OCI-M2 (cell line): ENCODE data around the gene RBM33.

Experiments
- DNase-seq: peaks from one replicate; lab custom pipeline; 2025; ENCODE audit not compliant: unreplicated experiment; lab: John Stamatoyannopoulos, UW

RBM33 gene

DNA sequence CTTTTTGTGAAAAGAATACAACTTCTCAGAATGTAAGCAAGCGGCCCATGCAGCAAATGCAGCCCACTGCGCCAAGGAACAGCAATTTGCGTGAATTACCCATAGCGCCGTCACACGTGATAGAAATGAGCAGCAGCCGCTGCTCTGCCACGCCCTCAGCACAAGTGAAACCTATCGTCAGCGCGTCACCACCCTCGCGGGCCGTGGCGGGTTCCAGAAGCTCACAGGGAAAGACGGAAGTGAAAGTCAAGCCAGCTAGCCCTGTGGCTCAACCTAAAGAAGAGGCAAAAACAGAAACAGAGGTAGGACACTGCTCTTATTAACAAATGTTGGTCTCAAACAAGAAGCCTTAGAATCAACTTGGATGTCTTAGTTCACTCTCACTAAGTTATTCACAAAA, 97.3 kb downstream of the RBM33 start:
- DNase-seq, result no peak

DNA sequence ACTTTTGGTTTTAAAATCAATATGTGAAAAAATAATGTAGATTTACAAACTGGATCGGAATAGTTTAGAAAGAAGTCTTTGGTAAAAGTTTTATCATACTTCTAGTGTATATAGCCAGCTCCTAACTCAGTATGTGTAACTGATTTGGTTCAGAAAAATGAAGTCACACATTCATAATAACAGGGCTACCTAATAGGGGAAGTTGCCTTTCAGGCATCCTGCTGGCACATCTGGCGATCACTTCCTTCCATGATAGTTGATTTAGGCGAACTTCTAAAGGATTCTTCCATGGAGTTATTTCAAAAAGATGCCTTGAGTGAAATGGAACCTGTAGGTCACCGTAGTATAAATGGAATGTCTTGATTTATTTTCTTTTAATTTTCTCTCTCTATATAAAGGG, 98.7 kb downstream of the RBM33 start:
- DNase-seq, result no peak

DNA sequence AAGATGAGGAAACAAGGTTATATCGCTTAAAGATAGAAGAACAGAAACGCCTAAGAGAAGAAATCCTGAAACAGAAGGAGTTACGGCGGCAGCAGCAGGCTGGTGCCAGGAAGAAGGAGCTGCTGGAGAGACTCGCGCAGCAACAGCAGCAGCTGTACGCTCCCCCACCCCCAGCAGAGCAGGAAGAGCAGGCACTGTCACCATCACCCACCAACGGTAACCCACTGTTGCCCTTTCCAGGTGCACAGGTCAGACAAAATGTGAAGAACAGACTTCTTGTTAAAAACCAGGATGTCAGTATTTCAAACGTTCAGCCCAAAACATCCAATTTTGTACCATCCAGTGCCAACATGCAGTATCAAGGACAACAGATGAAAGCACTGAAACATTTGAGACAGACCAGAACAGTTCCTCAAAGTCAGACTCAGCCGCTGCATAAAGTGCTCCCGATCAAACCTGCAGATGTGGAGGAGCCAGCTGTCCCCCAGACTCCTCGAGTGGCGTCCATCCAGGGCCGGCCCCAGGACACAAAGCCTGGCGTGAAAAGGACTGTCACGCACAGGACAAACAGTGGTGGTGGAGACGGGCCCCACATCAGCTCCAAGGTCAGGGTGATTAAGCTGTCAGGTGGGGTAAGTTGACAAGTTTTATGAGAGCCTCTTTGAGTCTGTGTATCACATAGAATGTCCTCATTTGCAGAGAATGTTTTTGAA, 100.7 kb downstream of the RBM33 start:
- DNase-seq, result no peak

DNA sequence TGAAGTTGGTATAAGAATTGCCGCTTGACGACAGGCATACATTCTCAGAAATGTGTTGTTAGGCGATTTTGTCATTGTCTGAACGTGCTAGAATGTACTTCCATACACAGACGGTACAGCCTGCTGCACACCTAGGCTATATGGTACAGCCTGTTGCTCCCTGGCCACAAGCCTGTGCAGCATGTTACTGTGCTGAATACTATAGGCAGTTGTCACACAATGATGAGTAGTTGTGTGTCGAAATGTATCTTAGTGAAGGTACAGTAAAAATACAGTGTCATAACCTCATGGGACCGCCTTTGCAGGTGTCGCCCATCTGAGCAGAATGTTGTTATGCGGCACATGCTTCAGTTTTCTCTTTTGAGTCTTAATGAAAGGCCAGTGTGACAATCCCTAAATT, 101.3 kb downstream of the RBM33 start:
- no peak for DNase-seq

DNA sequence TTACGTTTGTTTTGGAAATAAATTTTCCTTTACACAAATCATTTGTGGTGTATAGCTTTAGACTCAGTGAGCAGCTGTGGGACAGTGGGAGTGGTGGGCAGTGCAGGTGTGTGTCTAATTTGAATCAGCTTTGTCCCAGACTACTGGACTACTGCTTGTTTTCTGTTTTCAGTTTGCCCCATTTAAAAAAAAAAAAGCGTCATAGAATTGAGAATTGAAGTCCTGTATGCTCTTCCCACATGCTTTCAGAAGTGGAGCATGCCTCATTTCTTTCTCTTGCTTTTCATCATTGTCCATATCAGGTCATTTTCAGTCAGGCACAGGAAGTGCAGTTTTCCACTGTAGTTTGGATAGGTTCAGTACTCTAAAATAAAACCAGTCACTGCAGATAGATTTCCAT, 101.7 kb downstream of the RBM33 start:
- DNase-seq, result no peak

DNA sequence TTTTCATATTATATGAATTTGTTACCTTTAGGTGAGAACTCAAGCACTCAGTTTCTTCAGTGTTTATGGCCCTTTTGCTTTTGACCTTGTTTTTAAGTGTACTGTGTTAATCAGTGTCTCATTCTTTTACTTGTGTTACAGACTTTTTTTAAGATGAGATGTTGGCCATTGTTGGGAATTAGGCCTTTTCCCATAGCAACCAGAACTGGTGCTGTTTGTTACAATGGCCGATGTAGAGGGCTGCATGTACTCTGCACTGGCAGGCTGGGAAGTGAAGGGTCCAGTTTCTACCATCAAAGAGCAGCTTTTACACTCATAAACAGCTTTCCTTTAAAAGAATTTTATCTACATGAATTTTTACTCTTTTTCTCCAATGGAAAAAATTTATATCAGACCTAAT, 102.7 kb downstream of the RBM33 start:
- no peak for DNase-seq

DNA sequence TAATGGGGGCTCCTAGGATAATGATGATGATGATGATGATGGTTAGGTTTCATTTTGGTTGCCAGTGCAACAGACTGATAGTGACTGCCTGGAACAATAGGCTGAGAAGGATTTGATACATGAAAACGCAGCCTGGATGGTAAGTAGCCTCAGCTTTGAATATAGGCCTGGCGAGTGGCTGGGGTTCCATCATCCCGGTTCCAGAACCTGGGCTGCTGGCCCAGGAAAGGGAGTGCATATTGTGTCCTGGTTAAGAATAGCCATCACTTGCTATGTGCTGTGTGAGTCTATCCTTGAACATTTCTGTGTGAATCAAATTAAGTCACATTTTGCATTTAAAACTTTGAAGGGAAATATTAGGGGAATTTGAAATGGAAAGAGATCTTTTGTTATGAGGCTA, 105.1 kb downstream of the RBM33 start:
- no peak for DNase-seq

DNA sequence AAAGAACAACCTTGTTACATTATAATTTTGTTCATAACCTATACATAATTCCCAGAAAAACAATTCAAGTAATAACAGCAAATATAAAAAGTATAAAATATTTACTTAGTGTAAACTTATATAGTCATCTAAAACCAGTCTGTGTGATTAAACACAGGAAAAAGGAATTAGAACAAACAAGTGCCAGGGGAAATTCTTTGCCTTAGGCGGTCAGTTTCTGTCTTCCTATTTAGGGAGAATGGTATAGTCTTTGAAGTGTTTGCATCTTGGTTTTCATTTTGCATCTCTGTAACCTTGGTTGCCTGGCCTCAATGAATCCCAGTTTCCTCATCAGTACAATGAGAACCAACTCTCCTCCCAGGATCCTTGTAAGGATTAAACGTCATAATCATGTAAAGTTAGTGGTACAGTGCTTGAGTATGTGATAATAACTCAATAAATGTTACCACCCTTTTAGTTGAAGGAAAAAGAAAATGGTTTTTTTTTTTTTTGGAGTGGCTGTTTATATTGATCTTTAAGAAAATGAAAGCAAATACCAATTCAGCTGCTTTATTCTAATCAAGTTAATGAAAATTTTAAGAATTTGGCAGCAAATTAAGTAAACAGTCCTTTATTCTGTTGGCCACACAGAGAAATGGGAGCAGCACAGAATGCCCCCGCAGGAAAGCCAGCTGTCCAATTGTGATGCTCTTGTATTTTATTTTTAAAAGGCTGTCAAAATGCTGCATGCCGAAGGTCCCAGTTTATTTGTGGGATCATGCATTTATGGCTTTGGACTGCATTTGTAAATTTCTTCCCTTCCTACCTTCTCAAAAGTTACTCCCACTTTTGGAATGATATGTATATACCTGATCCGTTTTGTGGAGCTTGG, 106.0 kb downstream of the RBM33 start:
- no peak for DNase-seq

DNA sequence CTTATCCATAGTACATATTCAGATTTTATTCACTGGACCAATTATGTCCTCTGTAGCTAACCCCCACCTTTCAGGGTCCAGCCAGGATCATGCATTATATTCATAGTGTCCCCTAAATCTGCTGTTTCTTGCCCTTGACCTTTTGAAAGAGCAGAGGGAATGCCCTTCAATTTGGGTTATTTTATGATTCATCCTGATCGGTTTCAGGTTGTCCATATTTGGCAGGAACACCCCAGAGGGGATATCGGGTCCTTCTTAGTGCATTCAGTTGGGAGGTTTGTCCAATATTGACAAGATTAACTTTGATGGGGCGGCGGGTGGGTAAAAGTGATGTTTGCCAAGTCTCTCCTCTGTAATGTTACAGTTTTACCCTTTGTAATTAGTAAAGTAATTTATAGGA, 106.9 kb downstream of the RBM33 start:
- no peak for DNase-seq

DNA sequence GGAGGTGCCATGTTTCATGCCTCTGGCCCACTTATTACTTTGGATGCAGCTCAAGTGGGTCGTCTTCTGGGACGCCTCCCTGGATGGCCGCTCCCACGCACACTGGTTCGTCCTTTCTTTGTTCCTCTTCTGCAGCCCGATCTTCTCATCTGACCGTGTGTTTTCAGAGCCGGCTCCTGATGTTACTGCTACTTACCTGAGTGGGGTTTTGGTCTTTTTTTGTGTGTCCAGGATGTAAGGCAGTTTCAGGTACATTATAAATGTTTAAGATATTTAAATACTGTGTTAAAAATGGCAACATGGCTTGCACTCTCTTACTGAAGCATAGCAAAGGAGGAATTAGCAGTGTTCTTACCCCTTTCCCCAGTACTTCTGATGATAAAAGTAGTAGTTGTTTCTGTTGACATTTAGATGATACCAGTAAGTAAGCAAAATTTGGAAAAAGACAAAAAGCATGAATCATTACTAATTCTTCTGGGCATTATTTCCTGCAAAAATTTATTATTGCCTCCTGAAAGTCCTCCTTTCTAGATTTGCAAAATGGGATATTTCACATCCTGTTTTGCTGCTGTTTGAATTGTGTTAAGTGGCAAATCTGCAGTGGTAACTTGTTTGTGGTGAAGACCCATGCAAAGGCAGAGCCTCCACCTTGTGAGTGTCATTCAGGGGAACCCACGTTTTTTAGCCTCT, 108.4 kb downstream of the RBM33 start:
- no peak for DNase-seq

DNA sequence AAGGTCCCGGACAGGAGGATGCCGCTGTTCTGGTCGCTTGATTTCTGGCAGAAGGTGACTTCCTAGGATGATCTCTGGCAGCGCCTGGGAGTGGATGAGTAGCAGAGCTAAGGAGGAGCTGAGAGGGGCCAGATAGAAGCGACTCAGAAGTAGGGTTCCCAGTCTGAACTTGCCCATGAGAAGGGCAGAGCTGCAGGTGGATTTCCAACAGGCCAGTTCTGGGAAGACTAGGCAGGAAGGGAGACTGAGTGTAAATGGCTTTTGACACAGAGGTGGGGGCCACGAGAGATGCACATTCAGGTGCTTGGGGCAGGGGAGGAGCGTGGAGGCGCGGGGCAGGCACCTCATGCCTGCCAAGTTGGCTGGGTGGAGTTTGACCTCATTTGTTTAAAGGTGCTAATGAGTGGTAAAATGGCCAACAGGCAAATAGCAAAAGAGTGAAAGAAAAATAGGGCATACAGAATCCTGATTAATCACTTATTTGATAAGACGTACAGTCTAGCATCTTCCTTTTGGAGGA, 109.0 kb downstream of the RBM33 start:
- no peak for DNase-seq

DNA sequence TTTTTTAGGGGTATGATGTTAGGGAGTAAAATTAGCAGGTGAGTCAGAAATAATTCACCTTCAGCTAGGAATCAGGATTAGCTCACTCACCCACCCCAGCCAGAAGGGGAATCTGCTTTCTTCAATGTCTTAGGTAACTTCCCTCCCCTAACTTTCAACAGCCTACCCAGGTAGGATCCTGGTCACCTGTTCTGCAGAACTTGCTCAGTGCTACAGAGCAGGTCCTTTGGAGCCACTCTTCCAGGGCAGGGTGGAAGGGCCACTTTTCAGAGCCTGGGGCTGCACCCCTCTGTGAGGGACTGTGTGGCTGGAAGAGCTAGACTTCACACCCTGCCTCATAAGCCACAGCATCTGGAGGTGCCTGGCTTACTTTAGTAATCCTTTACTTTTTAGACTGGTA, 109.7 kb downstream of the RBM33 start:
- no peak for DNase-seq

DNA sequence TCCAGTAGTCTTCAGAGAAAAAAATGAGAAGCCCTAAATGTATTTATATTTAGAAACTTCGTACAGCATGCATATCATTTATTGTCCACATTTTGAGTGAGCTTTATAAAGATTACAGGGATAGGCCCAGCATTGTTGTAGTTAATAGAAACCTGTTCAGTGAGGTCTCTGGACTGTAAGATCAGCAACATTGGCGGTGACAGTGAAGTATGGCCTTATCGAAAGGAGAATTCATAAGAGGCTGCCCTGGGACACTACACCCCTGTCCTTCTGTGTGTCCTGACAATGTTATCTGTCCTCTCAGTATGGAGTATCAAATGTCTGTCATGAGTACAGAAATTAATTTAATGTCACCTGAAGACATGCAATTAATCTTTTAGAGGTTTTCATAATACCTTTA, 110.6 kb downstream of the RBM33 start:
- DNase-seq, result no peak

DNA sequence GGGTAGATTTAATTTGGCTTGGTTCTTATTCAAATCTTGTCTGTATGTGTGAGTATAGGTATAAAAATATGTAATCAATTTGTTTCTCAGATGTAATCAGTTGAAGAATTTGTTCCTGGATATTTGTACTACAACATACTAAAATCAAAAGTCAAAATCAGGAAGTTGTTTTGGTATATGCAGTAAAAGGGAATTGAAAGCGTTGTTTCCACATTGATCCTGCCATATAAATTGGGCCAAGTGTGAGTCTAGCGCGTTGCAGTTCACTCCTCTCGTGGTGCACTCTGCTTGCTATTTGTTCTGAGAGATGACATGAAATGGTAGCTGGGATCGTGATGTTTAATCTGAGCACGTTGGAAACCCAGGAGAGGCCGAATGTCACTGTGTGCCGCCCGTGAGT, 111.9 kb downstream of the RBM33 start:
- no peak for DNase-seq

DNA sequence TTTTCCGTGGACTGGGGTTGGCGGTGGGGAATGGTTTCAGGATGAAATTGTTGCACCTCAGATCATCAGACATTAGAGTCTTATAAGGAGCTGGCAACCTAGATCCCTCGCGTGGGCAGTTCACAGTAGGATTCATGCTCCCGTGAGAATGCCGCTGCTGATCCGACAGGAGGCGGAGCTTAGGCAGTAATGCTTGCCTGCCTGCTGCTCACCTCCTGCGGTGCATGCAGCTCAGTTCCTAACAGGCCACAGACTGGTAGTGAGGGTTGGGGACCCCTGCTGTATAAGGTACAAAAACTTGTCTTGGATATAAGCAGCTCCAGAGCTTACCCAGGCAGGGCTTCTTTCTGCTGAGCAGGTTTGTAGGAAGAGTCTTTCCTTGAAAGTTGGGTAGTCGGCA, 113.9 kb downstream of the RBM33 start:
- DNase-seq, result no peak

DNA sequence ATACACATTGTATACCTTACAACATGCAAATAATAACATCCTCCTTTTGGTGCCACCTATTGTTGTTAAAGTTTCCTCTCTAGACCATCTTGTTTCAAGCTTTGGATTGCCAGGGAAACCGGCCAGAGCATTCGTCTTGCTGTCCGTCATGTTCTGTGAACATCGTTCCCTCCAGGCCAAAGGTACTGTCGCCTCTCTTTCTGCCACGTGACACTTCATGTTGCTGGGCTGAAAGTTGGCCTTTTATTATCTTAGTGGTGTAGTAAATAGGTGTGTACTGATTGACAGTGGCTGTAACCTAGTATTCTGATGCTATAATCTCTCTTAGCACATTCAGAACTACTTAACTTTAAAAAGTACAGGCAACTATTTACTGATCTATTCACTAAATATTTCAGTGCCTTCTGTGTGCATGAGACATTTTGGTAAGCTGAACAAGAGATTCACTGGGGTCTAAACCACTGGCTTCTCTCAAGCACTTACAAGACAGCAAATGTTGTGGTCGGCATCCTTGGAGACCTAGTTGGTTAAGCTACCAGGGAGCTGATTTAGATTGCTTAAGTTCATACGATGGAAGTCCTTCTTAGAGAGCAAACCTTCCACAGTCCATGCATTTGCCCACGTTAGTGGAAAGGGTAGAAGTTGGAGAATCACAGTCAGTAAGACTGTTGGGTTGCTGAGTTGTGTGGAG, 115.4 kb downstream of the RBM33 start:
- DNase-seq, result no peak

DNA sequence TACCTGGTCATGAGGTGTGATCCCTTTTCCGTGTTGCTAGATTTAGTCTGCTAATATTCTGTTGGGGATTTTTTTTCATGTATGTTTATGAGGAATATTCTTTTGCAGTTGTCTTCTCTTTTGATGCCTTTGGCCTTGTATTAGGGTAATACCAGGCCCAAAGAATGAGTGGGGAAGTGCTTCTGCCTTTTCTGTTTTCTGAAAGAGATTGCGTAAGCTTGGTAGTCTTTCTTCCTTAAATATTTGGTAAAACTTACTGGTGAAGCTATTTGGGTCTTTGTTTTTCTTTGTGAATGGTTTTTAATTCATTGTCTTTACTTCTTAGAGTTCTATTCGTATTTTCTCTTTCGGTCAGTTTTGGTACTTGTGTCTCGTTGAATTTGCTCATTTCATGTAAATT, 116.7 kb downstream of the RBM33 start:
- DNase-seq, result no peak

DNA sequence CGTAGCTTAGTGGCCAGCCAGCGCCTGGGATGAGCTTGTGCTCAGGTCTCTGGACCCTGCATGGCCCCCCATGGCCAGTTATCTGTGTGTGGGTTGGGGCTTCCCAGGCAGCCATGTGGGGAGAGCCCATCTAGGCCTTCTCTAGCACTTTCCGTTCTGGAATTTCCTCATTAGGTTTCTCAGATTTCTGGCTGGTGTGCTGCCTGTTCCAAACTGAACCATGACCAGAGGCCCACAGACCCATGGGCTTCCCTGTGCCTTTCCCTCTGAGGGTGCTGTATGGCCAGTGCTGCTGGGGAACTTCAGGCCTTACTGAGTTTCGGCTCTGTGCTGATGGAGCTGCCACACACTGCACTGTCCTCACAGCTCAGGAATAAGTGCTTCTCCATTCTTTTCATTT, 117.6 kb downstream of the RBM33 start:
- no peak for DNase-seq

DNA sequence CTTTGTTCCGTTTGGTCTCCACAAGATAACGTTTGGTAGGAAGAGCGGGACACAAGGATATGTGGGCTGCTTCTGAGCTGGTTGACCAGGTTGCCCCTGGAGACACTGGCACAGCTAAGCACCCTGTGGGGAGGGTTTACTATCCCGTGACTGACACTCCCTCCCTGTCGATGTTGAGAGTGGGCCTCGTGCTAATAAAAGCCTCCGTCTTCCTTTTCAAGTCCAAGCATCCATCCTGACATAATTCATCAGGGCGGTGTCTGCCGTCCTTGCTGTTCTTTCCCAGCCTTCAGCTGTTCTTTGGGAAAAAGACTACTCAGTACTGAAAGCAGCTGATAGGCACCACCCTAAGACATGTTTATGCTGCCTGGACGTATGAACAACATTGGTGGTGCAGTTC, 118.2 kb downstream of the RBM33 start:
- no peak for DNase-seq

DNA sequence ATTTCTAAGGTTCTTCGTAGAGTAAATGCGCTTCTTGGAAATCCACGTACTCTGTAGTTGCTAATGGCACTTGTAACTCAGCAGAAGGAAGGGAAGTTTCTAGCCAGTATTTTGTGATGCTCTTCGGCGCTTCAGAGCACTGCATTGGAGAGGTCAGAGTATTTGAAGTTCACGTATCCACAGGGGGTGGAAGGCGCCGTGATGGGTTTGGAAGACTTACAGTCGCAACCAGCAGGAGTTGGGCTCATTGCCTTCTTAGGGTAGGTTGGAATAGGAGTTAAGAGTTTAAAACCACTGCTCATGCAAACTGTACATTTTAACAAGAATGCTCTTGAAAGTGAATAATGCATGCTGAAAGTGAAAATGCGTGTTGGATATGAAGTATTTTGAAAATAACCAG, 118.7 kb downstream of the RBM33 start:
- DNase-seq, result no peak
